Measurements from ENCODE around the gene IFNLR1. TPM values are rescaled to one million over a fixed set of nuclear protein-coding genes. Genes with fewer than 3 reads are reported as not detected.

The IFNLR1 gene
- total and polyA plus RNA-seq, 8 donors = 2.5 to 5.9 (median 4.1) TPM

GRCh38 chr1:24167008-24167407 lies 20.1 kb downstream of the IFNLR1 start:
- Histone ChIP-seq H3K27me3 (peaks cover 0 to 7% of the 10 kb centered on the region in 2 donors), H3K4me3 (no peak overlapping the region), H3K4me1 (no peaks in the 10 kb centered on the region), H3K9me3 (no peaks in the 10 kb centered on the region), H3K27ac (no peak overlapping the region), H3K36me3 (no peaks in the 10 kb centered on the region)
- no peak for TF ChIP-seq CTCF (IDR thresholded peaks at IDR 0.05)
- DNase-seq (no peak), ATAC-seq (no peak)
- intact Hi-C loops (cut with DNase I) = no loop called here

- H3K9me3 ChIP-seq = no peaks in the 10 kb centered on the region
- no peak for ATAC-seq
- no peaks in the 10 kb centered on the region for H3K4me1 ChIP-seq
- peaks cover 0 to 7% of the 10 kb centered on the region in 2 donors for H3K27me3 ChIP-seq
- no peak overlapping the region for H3K27ac ChIP-seq
- no peak overlapping the region for H3K4me3 ChIP-seq
- TF ChIP-seq CTCF (IDR thresholded peaks at IDR 0.05) = no peak
- no peak for DNase-seq
- no peaks in the 10 kb centered on the region for H3K36me3 ChIP-seq
- intact Hi-C loops (cut with DNase I) = no loop called here
These were observed 21.6 kb downstream of the IFNLR1 start for GRCh38 chr1:24165500-24165899.

DNA sequence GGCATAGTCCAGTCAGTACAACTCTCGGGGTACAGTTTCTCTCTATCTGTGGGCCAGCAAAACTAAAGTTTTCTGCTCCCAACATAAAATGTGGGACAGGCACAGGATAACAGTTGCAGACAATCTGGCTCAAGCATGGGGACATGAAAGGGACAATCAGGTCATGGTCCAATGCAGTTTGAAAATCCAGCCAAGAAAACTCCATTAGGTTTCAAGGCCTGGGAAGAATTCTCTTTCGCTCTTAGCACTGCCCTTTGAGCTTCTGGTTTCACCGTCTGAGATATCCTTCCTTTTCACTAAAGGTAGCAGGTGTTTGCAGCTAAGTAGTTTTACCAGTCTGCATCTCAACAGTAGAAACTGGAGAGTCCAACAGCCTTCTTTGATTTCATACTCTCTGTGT lies 23.1 kb downstream of the IFNLR1 start:
- no peak for TF ChIP-seq CTCF (IDR thresholded peaks at IDR 0.05)
- H3K9me3 ChIP-seq = no peaks in the 10 kb centered on the region
- no peak overlapping the region for H3K4me3 ChIP-seq
- no peak for ATAC-seq
- peaks cover 0 to 7% of the 10 kb centered on the region in 2 donors for H3K27me3 ChIP-seq
- no peaks in the 10 kb centered on the region for H3K4me1 ChIP-seq
- no peak overlapping the region for H3K27ac ChIP-seq
- intact Hi-C loops (cut with DNase I) = no loop called here
- no peaks in the 10 kb centered on the region for H3K36me3 ChIP-seq
- DNase-seq = no peak

GRCh38 chr1:24162201-24162600 lies 24.9 kb downstream of the IFNLR1 start:
- TF ChIP-seq CTCF (IDR thresholded peaks at IDR 0.05) = no peak
- no peak overlapping the region for H3K27ac ChIP-seq
- no peak for ATAC-seq
- peaks cover 0 to 2% of the 10 kb centered on the region in 2 donors for H3K36me3 ChIP-seq
- intact Hi-C loops (cut with DNase I) = no loop called here
- H3K4me1 ChIP-seq = no peaks in the 10 kb centered on the region
- H3K9me3 ChIP-seq = no peaks in the 10 kb centered on the region
- no peak for DNase-seq
- no peak overlapping the region for H3K4me3 ChIP-seq
- peaks cover 0 to 7% of the 10 kb centered on the region in 2 donors for H3K27me3 ChIP-seq

DNA sequence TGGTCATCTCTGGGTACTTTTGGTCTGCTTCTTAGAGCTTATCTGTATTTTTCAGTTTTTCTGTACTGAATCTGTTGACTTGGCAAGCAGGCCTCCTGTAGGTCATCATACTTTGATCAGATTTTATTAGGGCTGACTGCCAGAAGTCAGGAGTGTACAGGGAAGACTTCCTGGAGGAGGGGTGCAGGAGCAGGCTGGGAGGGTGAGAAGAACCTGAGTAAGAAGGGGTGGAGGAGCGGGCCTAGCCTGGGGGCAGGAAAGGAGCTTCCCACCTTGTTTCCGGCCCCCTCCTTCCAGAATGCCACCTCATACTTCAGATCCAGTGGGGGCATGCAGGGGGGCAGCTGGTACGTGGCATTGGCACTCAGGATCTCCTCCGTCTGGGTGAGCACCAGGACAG lies 25.8 kb downstream of the IFNLR1 start:
- no peak for TF ChIP-seq CTCF (IDR thresholded peaks at IDR 0.05)
- ATAC-seq (no peak), DNase-seq (no peak)
- Histone ChIP-seq H3K36me3 (peaks cover 0 to 9% of the 10 kb centered on the region in 2 donors), H3K27ac (no peak overlapping the region), H3K27me3 (peaks cover 0 to 5% of the 10 kb centered on the region in 2 donors), H3K9me3 (no peaks in the 10 kb centered on the region), H3K4me1 (no peaks in the 10 kb centered on the region), H3K4me3 (no peak overlapping the region)
- intact Hi-C loops (cut with DNase I) = no loop called here
